GM12878 (cell line): ENCODE measurements around the gene CBX8.

Experiments used
- HDAC6 ChIP-seq: fragments of 200-600 bp; sonication (generic); IDR thresholded peaks from one replicate; pipeline ENCODE4 v1.8.0; 2017; ENCODE audit warnings: antibody characterized with exemption; ENCODE audit not compliant: unreplicated experiment
- JUNB ChIP-seq: IDR thresholded peaks from 2 replicates; pipeline ENCODE4 v1.6.1; 2016; ENCODE audit warnings: antibody characterized with exemption, mild to moderate bottlenecking
- SPI1 ChIP-seq: IDR thresholded peaks from 2 replicates; pipeline ENCODE4 v1.6.1; 2011; ENCODE audit warnings: low read depth, mild to moderate bottlenecking, low read length, moderate library complexity, borderline replicate concordance; ENCODE audit not compliant: insufficient read depth
- ZSCAN29 ChIP-seq: fragments of 450-650 bp; IDR thresholded peaks from 2 replicates; pipeline ENCODE4 v1.6.1; 2017; ENCODE audit warnings: mild to moderate bottlenecking, moderate library complexity
- TF ChIP-seq, protein P1 (sequence below): IDR thresholded peaks from 2 replicates; pipeline ENCODE4 v1.6.1; 2011; ENCODE audit warnings: borderline replicate concordance, low read depth, mild to moderate bottlenecking, moderate library complexity, mixed read lengths, low read length; ENCODE audit not compliant: insufficient read depth; ENCODE audit errors: extremely low read length

DNA sequence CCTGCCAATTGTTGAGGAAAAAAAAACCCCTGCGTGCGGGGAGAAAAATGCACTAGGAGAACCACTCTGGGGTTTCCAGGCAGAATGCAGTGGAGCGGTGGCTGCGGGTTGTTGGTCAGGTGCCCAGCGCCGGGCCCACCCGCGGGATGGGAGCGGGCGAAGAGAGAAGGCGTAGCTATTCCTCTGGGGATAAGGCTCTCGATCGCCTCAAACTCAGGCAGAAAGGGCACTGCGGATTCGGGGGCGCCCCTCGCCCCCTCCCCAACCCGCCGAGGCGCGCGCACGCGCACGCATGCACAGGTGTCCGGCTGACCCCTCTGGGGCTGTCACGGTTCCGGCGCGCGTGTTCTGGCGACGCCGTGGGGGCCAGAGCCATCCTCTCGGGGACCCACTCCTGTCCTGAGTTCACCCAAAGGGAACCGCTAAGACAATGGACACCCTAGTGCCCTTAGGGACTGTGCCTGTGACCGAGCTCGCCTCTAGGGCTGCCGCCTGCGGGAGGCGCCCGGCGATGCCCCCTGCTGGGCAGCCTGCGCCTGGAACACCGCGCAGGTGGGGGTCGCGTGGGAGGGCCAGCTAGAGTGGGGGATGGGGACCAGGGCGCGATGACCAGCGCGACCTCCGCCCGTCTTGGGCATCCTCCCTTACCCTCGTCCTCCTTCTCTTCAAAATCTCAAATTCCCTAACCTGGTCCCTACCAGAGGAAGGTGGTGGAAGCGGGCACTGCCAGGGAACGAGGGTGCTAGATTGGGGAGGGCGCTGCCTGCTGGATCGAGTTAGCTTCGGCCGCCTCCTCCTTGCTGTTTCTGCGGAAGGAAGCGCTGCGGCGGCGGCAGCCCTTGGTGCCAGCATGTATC is 14.4 kb upstream of the CBX8 start:
- TF ChIP-seq SPI1 (no peak), ZSCAN29 (no peak), HDAC6 (no peak), JUNB (no peak)
- TF ChIP-seq, protein P1, sequence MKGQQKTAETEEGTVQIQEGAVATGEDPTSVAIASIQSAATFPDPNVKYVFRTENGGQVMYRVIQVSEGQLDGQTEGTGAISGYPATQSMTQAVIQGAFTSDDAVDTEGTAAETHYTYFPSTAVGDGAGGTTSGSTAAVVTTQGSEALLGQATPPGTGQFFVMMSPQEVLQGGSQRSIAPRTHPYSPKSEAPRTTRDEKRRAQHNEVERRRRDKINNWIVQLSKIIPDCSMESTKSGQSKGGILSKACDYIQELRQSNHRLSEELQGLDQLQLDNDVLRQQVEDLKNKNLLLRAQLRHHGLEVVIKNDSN, result no peak
